OCI-LY3 (cell line): ENCODE data around the gene RCCD1.

ENCODE experiments used
- EZH2phosphoT487 ChIP-seq: fragments of 200-600 bp; shearing (Covaris generic); IDR thresholded peaks from 2 replicates; pipeline ENCODE4 v1.6.1; 2018; ENCODE audit warnings: antibody characterized with exemption, mixed run types, low read depth
- TF ChIP-seq, protein P1 (sequence below): fragments of 200-600, 300-600 bp; sonication (generic); IDR thresholded peaks from 2 replicates; pipeline ENCODE4 v1.5.1; 2014; ENCODE audit warnings: antibody characterized with exemption, low read length, low read depth

DNA sequence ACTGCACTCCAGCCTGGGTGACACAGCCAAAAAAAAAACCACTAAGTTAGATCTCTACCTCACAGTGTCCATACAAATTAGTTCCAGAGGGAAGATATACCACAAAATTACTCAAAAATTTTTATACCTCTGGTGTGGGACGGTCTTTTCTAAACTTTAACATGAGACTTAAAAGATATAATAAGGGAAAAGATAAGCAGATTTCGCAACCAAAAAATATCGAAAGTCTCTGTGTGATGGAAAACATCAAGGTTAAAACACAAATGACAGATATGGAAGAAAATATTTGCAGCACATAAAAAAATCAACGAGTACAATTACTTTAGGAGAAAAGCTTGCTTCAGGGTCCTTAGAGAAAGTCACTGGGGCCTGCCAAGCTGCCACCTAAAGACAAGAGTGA lies 32.8 kb upstream of the RCCD1 start:
- TF ChIP-seq, protein P1, sequence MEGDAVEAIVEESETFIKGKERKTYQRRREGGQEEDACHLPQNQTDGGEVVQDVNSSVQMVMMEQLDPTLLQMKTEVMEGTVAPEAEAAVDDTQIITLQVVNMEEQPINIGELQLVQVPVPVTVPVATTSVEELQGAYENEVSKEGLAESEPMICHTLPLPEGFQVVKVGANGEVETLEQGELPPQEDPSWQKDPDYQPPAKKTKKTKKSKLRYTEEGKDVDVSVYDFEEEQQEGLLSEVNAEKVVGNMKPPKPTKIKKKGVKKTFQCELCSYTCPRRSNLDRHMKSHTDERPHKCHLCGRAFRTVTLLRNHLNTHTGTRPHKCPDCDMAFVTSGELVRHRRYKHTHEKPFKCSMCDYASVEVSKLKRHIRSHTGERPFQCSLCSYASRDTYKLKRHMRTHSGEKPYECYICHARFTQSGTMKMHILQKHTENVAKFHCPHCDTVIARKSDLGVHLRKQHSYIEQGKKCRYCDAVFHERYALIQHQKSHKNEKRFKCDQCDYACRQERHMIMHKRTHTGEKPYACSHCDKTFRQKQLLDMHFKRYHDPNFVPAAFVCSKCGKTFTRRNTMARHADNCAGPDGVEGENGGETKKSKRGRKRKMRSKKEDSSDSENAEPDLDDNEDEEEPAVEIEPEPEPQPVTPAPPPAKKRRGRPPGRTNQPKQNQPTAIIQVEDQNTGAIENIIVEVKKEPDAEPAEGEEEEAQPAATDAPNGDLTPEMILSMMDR: no peak
- no peak for TF ChIP-seq EZH2phosphoT487
